SK-N-SH (cell line): ENCODE results near the gene PAM16.

Experiments used
- CTCF ChIP-seq: fragments of 200-600 bp; sonication (generic); IDR thresholded peaks from 2 replicates; pipeline ENCODE4 v1.6.1; 2017; ENCODE audit warnings: antibody characterized with exemption, mild to moderate bottlenecking, moderate library complexity
- EP300 ChIP-seq, 2 experiments: IDR thresholded peaks; 2 replicates each; pipeline versions ENCODE4 v1.4.0 to v1.6.1; 2012; ENCODE audit warnings: borderline replicate concordance in 1 of 2, low read depth in 1 of 2, low read length in 1 of 2
- GABPA ChIP-seq: IDR thresholded peaks from 2 replicates; pipeline ENCODE4 v1.4.0; 2012; ENCODE audit warnings: low read depth, mild to moderate bottlenecking
- JUND ChIP-seq: IDR thresholded peaks from 2 replicates; pipeline ENCODE4 v1.4.0; 2012
- MAX ChIP-seq: IDR thresholded peaks from 2 replicates; pipeline ENCODE4 v1.4.0; 2012; ENCODE audit warnings: low read depth
- POLR2AphosphoS5 ChIP-seq: IDR thresholded peaks from 2 replicates; pipeline ENCODE4 v1.6.1; 2012; ENCODE audit warnings: low read depth, low read length
- RFX5 ChIP-seq: IDR thresholded peaks from 2 replicates; pipeline ENCODE4 v1.6.1; 2012; ENCODE audit warnings: mild to moderate bottlenecking, improper control_type of control experiment, low read length
- SIN3A ChIP-seq: IDR thresholded peaks from 2 replicates; pipeline ENCODE4 v1.6.1; 2012; ENCODE audit warnings: low read depth, mild to moderate bottlenecking, low read length, moderate library complexity, borderline replicate concordance
- TAF1 ChIP-seq: IDR thresholded peaks from 2 replicates; pipeline ENCODE4 v1.6.1; 2012; ENCODE audit warnings: low read depth, mild to moderate bottlenecking, low read length, moderate library complexity, borderline replicate concordance
- TCF12 ChIP-seq: IDR thresholded peaks from 2 replicates; pipeline ENCODE4 v1.4.0; 2012
- TEAD4 ChIP-seq: IDR thresholded peaks from 2 replicates; pipeline ENCODE4 v1.4.0; 2012; ENCODE audit warnings: mild to moderate bottlenecking, borderline replicate concordance; ENCODE audit not compliant: insufficient read depth

- TF ChIP-seq TCF12 (no peak), TEAD4 (no peak), JUND (no peak), POLR2AphosphoS5 (no peak), GABPA (no peak), RFX5 (no peak), SIN3A (no peak), TAF1 (no peak), CTCF (no peak), MAX (no peak), EP300 (IDR thresholded peaks at IDR 0.05; ENCODE audit: borderline replicate concordance in 1 of 2, low read depth in 1 of 2, low read length in 1 of 2) (no peak)
Measured at GRCh38 chr16:4349332-4349731, 1.8 kb downstream of the PAM16 start.
